SK-N-SH (cell line): ENCODE measurements around the gene CCDC141.

Experiments used
- EP300 ChIP-seq, 2 experiments: IDR thresholded peaks; 2 replicates each; pipeline versions ENCODE4 v1.4.0 to v1.6.1; 2012; ENCODE audit warnings: borderline replicate concordance in 1 of 2, low read depth in 1 of 2, low read length in 1 of 2
- EZH2phosphoT487 ChIP-seq: fragments of 200-600 bp; sonication (generic); IDR thresholded peaks from 2 replicates; pipeline ENCODE4 v1.6.1; 2017; ENCODE audit warnings: low read depth, mixed run types, mild to moderate bottlenecking, antibody characterized with exemption, moderate library complexity, borderline replicate concordance
- GABPA ChIP-seq: IDR thresholded peaks from 2 replicates; pipeline ENCODE4 v1.4.0; 2012; ENCODE audit warnings: low read depth, mild to moderate bottlenecking
- JUND ChIP-seq: IDR thresholded peaks from 2 replicates; pipeline ENCODE4 v1.4.0; 2012
- MXI1 ChIP-seq: IDR thresholded peaks from 2 replicates; pipeline ENCODE4 v1.6.1; 2012; ENCODE audit warnings: mild to moderate bottlenecking, low read depth, low read length, improper control_type of control experiment
- NFIC ChIP-seq: IDR thresholded peaks from 2 replicates; pipeline ENCODE4 v1.4.0; 2012; ENCODE audit warnings: borderline replicate concordance
- POLR2AphosphoS5 ChIP-seq: IDR thresholded peaks from 2 replicates; pipeline ENCODE4 v1.6.1; 2012; ENCODE audit warnings: low read depth, low read length
- SIN3A ChIP-seq: IDR thresholded peaks from 2 replicates; pipeline ENCODE4 v1.6.1; 2012; ENCODE audit warnings: low read depth, mild to moderate bottlenecking, low read length, moderate library complexity, borderline replicate concordance
- SMC3 ChIP-seq: IDR thresholded peaks from 2 replicates; pipeline ENCODE4 v1.6.1; 2012; ENCODE audit warnings: low read depth, low read length, improper control_type of control experiment
- TAF1 ChIP-seq: IDR thresholded peaks from 2 replicates; pipeline ENCODE4 v1.6.1; 2012; ENCODE audit warnings: low read depth, mild to moderate bottlenecking, low read length, moderate library complexity, borderline replicate concordance
- YY1 ChIP-seq: IDR thresholded peaks from 2 replicates; pipeline ENCODE4 v1.4.0; 2012; ENCODE audit warnings: low read depth, mild to moderate bottlenecking
- TF ChIP-seq, protein P1 (sequence below): IDR thresholded peaks from 2 replicates; pipeline ENCODE4 v1.4.0; 2012; ENCODE audit warnings: low read depth, borderline replicate concordance
- TF ChIP-seq, protein P2 (sequence below): fragments of 200-600 bp; sonication (generic); IDR thresholded peaks from 2 replicates; pipeline ENCODE4 v1.6.1; 2017; ENCODE audit warnings: antibody characterized with exemption, mild to moderate bottlenecking, moderate library complexity
- TF ChIP-seq, protein P3 (sequence below): IDR thresholded peaks from 2 replicates; pipeline ENCODE4 v1.4.0; 2012; ENCODE audit warnings: low read depth

DNA sequence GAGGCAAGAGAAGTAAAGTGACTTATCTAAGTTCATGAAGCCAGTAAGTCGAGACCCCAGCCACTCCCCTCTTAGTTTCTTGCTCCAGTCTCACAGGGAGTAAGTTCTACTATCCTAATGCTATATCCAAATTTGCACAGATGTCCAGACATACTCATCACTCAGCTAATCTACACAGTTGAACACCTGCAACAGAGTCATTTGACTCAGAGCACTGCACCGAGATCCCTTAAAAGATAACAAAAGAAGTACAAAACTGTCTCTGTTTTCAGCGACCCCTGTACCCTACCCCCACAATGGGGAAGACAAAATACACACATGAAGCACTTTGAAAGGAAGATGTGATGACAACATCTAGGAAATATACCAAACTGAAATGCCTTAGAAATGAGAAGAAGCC is 22.6 kb upstream of the CCDC141 start:
- TF ChIP-seq, protein P1, sequence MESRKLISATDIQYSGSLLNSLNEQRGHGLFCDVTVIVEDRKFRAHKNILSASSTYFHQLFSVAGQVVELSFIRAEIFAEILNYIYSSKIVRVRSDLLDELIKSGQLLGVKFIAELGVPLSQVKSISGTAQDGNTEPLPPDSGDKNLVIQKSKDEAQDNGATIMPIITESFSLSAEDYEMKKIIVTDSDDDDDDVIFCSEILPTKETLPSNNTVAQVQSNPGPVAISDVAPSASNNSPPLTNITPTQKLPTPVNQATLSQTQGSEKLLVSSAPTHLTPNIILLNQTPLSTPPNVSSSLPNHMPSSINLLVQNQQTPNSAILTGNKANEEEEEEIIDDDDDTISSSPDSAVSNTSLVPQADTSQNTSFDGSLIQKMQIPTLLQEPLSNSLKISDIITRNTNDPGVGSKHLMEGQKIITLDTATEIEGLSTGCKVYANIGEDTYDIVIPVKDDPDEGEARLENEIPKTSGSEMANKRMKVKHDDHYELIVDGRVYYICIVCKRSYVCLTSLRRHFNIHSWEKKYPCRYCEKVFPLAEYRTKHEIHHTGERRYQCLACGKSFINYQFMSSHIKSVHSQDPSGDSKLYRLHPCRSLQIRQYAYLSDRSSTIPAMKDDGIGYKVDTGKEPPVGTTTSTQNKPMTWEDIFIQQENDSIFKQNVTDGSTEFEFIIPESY: no peak
- TF ChIP-seq MXI1: no peak
- TF ChIP-seq, protein P2, sequence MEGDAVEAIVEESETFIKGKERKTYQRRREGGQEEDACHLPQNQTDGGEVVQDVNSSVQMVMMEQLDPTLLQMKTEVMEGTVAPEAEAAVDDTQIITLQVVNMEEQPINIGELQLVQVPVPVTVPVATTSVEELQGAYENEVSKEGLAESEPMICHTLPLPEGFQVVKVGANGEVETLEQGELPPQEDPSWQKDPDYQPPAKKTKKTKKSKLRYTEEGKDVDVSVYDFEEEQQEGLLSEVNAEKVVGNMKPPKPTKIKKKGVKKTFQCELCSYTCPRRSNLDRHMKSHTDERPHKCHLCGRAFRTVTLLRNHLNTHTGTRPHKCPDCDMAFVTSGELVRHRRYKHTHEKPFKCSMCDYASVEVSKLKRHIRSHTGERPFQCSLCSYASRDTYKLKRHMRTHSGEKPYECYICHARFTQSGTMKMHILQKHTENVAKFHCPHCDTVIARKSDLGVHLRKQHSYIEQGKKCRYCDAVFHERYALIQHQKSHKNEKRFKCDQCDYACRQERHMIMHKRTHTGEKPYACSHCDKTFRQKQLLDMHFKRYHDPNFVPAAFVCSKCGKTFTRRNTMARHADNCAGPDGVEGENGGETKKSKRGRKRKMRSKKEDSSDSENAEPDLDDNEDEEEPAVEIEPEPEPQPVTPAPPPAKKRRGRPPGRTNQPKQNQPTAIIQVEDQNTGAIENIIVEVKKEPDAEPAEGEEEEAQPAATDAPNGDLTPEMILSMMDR: no peak
- no peak for TF ChIP-seq POLR2AphosphoS5
- TF ChIP-seq GABPA: no peak
- no peak for TF ChIP-seq SMC3
- no peak for TF ChIP-seq YY1
- no peak for TF ChIP-seq JUND
- no peak for TF ChIP-seq TAF1
- no peak for TF ChIP-seq EP300 (IDR thresholded peaks at IDR 0.05; ENCODE audit: borderline replicate concordance in 1 of 2, low read depth in 1 of 2, low read length in 1 of 2)
- TF ChIP-seq, protein P3, sequence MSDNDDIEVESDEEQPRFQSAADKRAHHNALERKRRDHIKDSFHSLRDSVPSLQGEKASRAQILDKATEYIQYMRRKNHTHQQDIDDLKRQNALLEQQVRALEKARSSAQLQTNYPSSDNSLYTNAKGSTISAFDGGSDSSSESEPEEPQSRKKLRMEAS: no peak
- TF ChIP-seq SIN3A: no peak
- no peak for TF ChIP-seq EZH2phosphoT487
- TF ChIP-seq NFIC: no peak
